Transverse colon (tissue), 4 donors: Measurements from ENCODE around the gene NAV3. TPM values are rescaled to one million over a fixed set of nuclear protein-coding genes. Genes with fewer than 3 reads are reported as not detected.

Experiments
- DNase-seq: peaks from one replicate; pipeline ENCODE4 v3.0.0-alpha.2; 2019
- H3K27ac ChIP-seq, 4 donors: fragments of 200-600 bp; sonication (generic); 2 replicates each; pipeline ENCODE4 v1.5.1; 2016 to 2018; ENCODE audit warnings: inconsistent platforms in 4 of 4
- H3K27me3 ChIP-seq: fragments of 200-600 bp; sonication (generic); 2 replicates; pipeline ENCODE4 v1.5.1; 2017; ENCODE audit warnings: inconsistent platforms
- H3K36me3 ChIP-seq, 4 donors: fragments of 200-600 bp; sonication (generic); 2 replicates each; pipeline ENCODE4 v1.5.1; 2017 to 2019; ENCODE audit warnings: inconsistent platforms in 4 of 4
- H3K4me1 ChIP-seq, 4 donors: fragments of 200-600 bp; sonication (generic); 2 replicates each; pipeline ENCODE4 v1.5.1; 2017 to 2020; ENCODE audit warnings: inconsistent platforms in 4 of 4
- H3K4me3 ChIP-seq, 4 donors: fragments of 200-600 bp; sonication (generic); 1 replicate in 1 of 4; 2 replicates in 3 of 4; pipeline versions ENCODE4 v1.5.1 to v1.6.1; 2017 to 2019; ENCODE audit warnings: inconsistent platforms in 4 of 4
- H3K9me3 ChIP-seq, 2 donors: fragments of 200-600 bp; sonication (generic); 2 replicates each; pipeline ENCODE4 v1.5.1; 2017 to 2019; ENCODE audit warnings: inconsistent platforms in 2 of 2
- EP300 ChIP-seq: sonication (generic); formaldehyde crosslinking; IDR thresholded peaks from one replicate; pipeline ENCODE4 v1.6.1; 2017; ENCODE audit warnings: antibody characterized with exemption, low read depth
- POLR2A ChIP-seq: fragments of 450-650 bp; IDR thresholded peaks from one replicate; pipeline ENCODE4 v1.6.1; 2016; ENCODE audit warnings: antibody characterized with exemption, mild to moderate bottlenecking, moderate library complexity
- POLR2AphosphoS5 ChIP-seq, 3 donors: sonication (generic); formaldehyde crosslinking; IDR thresholded peaks; one replicate each; pipeline ENCODE4 v1.6.1; 2016; ENCODE audit warnings: antibody characterized with exemption in 3 of 3
- WGBS, 2 donors: methylation state at CpG; one replicate each; pipeline ENCODE4 v1.1.5; 2018; ENCODE audit warnings: low coverage in 1 of 2; 5-methylcytosine and 5-hydroxymethylcytosine counted together
- in situ Hi-C, 4 donors: fragments of 200-750 bp; cut with MboI; loops; one replicate each; pipeline versions ENCODE4 v1.15.0 to v1.15.1; 2017; ENCODE audit warnings: low sequenced_read_pairs in 3 of 4, low pct_ligation_motif_present in 1 of 4, low pct_unique_long_range_greater_than_20kb in 1 of 4
- intact Hi-C: fragments of 100-400 bp; cut with DNase I; formaldehyde crosslinking; loops from one replicate; pipeline ENCODE4 v1.15.1; 2023; ENCODE audit warnings: low total_unique reads
- total RNA-seq, 4 donors: library from RNA; depleted of rRNA; stranded (reverse); fragments of >200 nt; gene quantifications; one replicate each; pipeline ENCODE4 v1.1.0, GENCODE V29; 2016
- TF ChIP-seq, protein P1 (sequence below), 5 experiments: fragments of 200-600 bp in 3 of 5; fragments of 450-650 bp in 2 of 5; sonication (generic) in 3 of 5; IDR thresholded peaks; 1 replicate in 2 of 5; 2 replicates in 3 of 5; pipeline ENCODE4 v1.5.1; 2016 to 2017; ENCODE audit warnings: antibody characterized with exemption in 5 of 5, inconsistent platforms in 3 of 5, mild to moderate bottlenecking in 2 of 5, moderate library complexity in 1 of 5

Gene NAV3
- total RNA-seq, 4 donors from 2014 or later: 1.1 to 10.6 (median 3.6) TPM

DNA sequence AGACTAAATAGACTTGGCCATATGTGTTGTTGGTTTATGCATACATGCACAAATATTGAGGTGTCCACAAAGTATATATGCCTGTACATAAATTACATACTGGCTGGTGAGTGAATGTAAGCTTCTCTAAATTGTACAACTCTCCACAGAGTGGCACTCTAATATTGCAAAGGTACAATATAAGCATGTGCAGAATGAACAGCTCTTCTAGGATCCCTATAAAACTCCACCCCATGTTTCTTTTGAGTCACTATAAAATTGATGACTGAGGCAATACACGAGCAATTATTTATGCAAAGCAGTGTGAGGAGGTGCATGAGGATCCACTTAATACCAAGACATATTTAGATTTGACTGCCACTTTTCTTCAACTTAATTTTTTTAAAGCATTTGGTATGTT lies 172.2 kb downstream of the NAV3 start:
- in situ Hi-C loops: loop anchor here in 1 of 4 donors (10.0 kb wide), 1 partner anchor 112 kb away; no protein-coding TSS in a partner anchor
- H3K4me3 ChIP-seq: no peak overlapping the region
- no peaks in the 10 kb centered on the region for H3K36me3 ChIP-seq
- H3K27me3 ChIP-seq: no peaks in the 10 kb centered on the region
- H3K4me1 ChIP-seq: peaks cover 0 to 17% (median 8%) of the 10 kb centered on the region in 4 donors
- DNase-seq: no peak
- H3K9me3 ChIP-seq: no peaks in the 10 kb centered on the region
- no peak for TF ChIP-seq EP300
- TF ChIP-seq, protein P1, sequence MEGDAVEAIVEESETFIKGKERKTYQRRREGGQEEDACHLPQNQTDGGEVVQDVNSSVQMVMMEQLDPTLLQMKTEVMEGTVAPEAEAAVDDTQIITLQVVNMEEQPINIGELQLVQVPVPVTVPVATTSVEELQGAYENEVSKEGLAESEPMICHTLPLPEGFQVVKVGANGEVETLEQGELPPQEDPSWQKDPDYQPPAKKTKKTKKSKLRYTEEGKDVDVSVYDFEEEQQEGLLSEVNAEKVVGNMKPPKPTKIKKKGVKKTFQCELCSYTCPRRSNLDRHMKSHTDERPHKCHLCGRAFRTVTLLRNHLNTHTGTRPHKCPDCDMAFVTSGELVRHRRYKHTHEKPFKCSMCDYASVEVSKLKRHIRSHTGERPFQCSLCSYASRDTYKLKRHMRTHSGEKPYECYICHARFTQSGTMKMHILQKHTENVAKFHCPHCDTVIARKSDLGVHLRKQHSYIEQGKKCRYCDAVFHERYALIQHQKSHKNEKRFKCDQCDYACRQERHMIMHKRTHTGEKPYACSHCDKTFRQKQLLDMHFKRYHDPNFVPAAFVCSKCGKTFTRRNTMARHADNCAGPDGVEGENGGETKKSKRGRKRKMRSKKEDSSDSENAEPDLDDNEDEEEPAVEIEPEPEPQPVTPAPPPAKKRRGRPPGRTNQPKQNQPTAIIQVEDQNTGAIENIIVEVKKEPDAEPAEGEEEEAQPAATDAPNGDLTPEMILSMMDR (IDR thresholded peaks at IDR 0.05): no peak
- no peak for TF ChIP-seq POLR2A
- TF ChIP-seq POLR2AphosphoS5 (IDR thresholded peaks at IDR 0.05): no peak
- intact Hi-C loops: no loop called here
- no peak overlapping the region for H3K27ac ChIP-seq
- WGBS, 2 donors: 0 to 43% methylated on average over 1 of the region's 1 CpG

GRCh38 chr12:78004249-78005093 lies 173.8 kb downstream of the NAV3 start:
- TF ChIP-seq POLR2A (no peak), POLR2AphosphoS5 (IDR thresholded peaks at IDR 0.05) (no peak), EP300 (no peak)
- TF ChIP-seq, protein P1 (IDR thresholded peaks at IDR 0.05): no peak
- Histone ChIP-seq H3K27me3 (no peaks in the 10 kb centered on the region), H3K36me3 (no peaks in the 10 kb centered on the region), H3K4me3 (no peak overlapping the region), H3K27ac (no peak overlapping the region), H3K9me3 (no peaks in the 10 kb centered on the region), H3K4me1 (peaks cover 0 to 6% (median 5%) of the 10 kb centered on the region in 4 donors)
- intact Hi-C loops: no loop called here
- no peak for DNase-seq
- WGBS, 2 donors: 54 to 92% methylated on average over 2 to 3 of the region's 3 CpGs
- in situ Hi-C loops: loop anchor here in 1 of 4 donors (10.0 kb wide), 1 partner anchor 110 kb away; no protein-coding TSS in a partner anchor

GRCh38 chr12:78005094-78005492 lies 174.4 kb downstream of the NAV3 start:
- intact Hi-C loops: no loop called here
- TF ChIP-seq EP300 (no peak), POLR2AphosphoS5 (IDR thresholded peaks at IDR 0.05) (no peak), POLR2A (no peak)
- TF ChIP-seq, protein P1 (IDR thresholded peaks at IDR 0.05): no peak
- H3K4me3 ChIP-seq: no peak overlapping the region
- no peaks in the 10 kb centered on the region for H3K27me3 ChIP-seq
- no peak overlapping the region for H3K27ac ChIP-seq
- no peaks in the 10 kb centered on the region for H3K36me3 ChIP-seq
- H3K9me3 ChIP-seq: no peaks in the 10 kb centered on the region
- no peak for DNase-seq
- in situ Hi-C loops: loop anchor here in 1 of 4 donors (10.0 kb wide), 1 partner anchor 110 kb away; no protein-coding TSS in a partner anchor
- H3K4me1 ChIP-seq: no peaks in the 10 kb centered on the region
- WGBS, 2 donors: 83 to 85% methylated on average over 3 of the region's 3 CpGs

DNA sequence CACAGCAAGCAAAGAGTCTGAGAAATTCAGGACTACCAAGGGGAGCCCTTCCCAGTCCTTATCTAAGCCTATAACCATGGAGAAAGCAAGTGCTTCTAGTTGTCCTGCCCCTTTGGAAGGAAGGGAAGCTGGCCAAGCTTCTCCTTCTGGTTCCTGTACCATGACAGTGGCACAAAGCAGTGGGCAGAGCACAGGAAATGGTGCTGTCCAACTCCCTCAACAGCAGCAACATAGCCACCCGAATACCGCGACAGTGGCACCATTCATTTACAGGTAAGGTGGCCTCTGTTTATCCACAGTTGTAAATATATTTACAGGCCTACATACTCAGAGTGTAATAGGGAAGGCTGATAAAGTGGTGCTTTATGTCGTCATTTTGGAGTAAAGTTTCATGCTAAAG lies 176.5 kb downstream of the NAV3 start:
- Histone ChIP-seq H3K27ac (no peak overlapping the region), H3K36me3 (no peaks in the 10 kb centered on the region), H3K27me3 (no peaks in the 10 kb centered on the region), H3K4me3 (no peak overlapping the region), H3K9me3 (no peaks in the 10 kb centered on the region), H3K4me1 (no peaks in the 10 kb centered on the region)
- intact Hi-C loops: no loop called here
- in situ Hi-C loops: loop anchor here in 1 of 4 donors (10.0 kb wide), 1 partner anchor 108 kb away; no protein-coding TSS in a partner anchor
- no peak for DNase-seq
- TF ChIP-seq POLR2AphosphoS5 (IDR thresholded peaks at IDR 0.05) (no peak), POLR2A (no peak), EP300 (no peak)
- TF ChIP-seq, protein P1 (IDR thresholded peaks at IDR 0.05): no peak
- 80 to 91% methylated on average over 3 to 4 of the region's 4 CpGs for WGBS, 2 donors
